HG02938 (cell line): ENCODE data around the gene SOX4.
"Not testable (repeated sequence)": the region's sequence is repeated elsewhere in the genome, so short reads cannot be mapped to it uniquely, and the experiment has no call there.

Source experiments
- ATAC-seq: cut with Tn5 transposase; IDR thresholded peaks from one replicate; pipeline ENCODE4 v1.9.1; 2021; ENCODE audit warnings: mild to moderate bottlenecking, moderate library complexity; ENCODE audit not compliant: unreplicated experiment

The SOX4 gene

GRCh38 chr6:21593412-21593926 is at the start of gene SOX4:
Gene SOX4 (plus strand): TSS chr6:21593751. CDS start chr6:21594535, 784 bp downstream.
- ATAC-seq: peak; percentile 66

GRCh38 chr6:21552286-21552685 is 41.3 kb upstream of the SOX4 start:
- ATAC-seq: not testable (repeated sequence)

GRCh38 chr6:21554286-21554685 is 39.3 kb upstream of the SOX4 start:
- no peak for ATAC-seq

GRCh38 chr6:21555197-21555596 is 38.4 kb upstream of the SOX4 start:
- no peak for ATAC-seq

- ATAC-seq: no peak
Measured at GRCh38 chr6:21556511-21556910, 37.0 kb upstream of the SOX4 start.

- ATAC-seq: no peak
Measured at GRCh38 chr6:21556968-21557721, 36.4 kb upstream of the SOX4 start.

GRCh38 chr6:21559238-21559637 is 34.3 kb upstream of the SOX4 start:
- ATAC-seq: no peak

GRCh38 chr6:21560249-21560648 is 33.3 kb upstream of the SOX4 start:
- ATAC-seq: no peak

- ATAC-seq: no peak
Measured at GRCh38 chr6:21565431-21565830, 28.1 kb upstream of the SOX4 start.

GRCh38 chr6:21578523-21578922 is 15.0 kb upstream of the SOX4 start:
- no peak for ATAC-seq

- no peak for ATAC-seq
Measured at GRCh38 chr6:21582651-21583050, 10.9 kb upstream of the SOX4 start.

- ATAC-seq: no peak
Measured at GRCh38 chr6:21586300-21586699, 7.3 kb upstream of the SOX4 start.

GRCh38 chr6:21586740-21587178 is 6.8 kb upstream of the SOX4 start:
- no peak for ATAC-seq

- ATAC-seq: peak; percentile 33
Measured at GRCh38 chr6:21587179-21587960, 6.2 kb upstream of the SOX4 start.

GRCh38 chr6:21587961-21588480 is 5.5 kb upstream of the SOX4 start:
- peak; percentile 30 for ATAC-seq

GRCh38 chr6:21588481-21589351 is 4.8 kb upstream of the SOX4 start:
- ATAC-seq: peak; percentile 34

- ATAC-seq: peak; percentile 25
Measured at GRCh38 chr6:21589352-21590345, 3.9 kb upstream of the SOX4 start.

GRCh38 chr6:21590346-21590745 is 3.2 kb upstream of the SOX4 start:
- ATAC-seq: no peak

- no peak for ATAC-seq
Measured at GRCh38 chr6:21591446-21591845, 2.1 kb upstream of the SOX4 start.
